Measurements from ENCODE around the gene RAD9B.
"Not testable (repeated sequence)": the region's sequence is repeated elsewhere in the genome, so short reads cannot be mapped to it uniquely, and the experiment has no call there.

DNA sequence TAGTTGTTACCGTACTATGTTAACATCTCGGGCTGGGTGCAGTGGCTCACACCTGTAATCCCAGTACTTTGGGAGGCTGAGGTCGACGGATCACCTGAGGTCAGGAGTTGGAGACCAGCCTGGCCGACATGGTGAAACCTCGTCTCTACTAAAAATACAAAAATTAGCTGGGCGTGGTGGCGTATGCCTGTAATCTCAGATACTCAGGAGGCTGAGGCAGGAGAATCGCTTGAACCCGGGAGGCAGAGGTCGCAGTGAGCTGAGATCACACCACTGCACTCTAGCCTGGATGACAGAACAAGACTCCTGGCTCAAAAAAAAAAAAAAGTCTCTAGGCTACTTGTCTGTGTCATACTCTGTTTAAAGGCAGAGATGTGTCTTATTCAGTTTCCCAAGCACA lies 36.4 kb upstream of the RAD9B start:
- TF ChIP-seq SOX13 (IDR thresholded peaks at IDR 0.05); SOX13 (CRISPR knock-in tag; conservative IDR thresholded peaks at IDR 0.05 in 1 of 2, IDR thresholded peaks at IDR 0.05 in 1 of 2); TAF1 (CRISPR knock-in tag; IDR thresholded peaks at IDR 0.05); RNF2 (conservative IDR thresholded peaks at IDR 0.05; ENCODE audit: low read depth); ZNF883 (CRISPR knock-in tag; IDR thresholded peaks at IDR 0.05; ENCODE audit: not compliant biosample characterization); EZH2 (conservative IDR thresholded peaks at IDR 0.05; ENCODE audit: low read depth, low read length); HDAC6 (IDR thresholded peaks at IDR 0.05; ENCODE audit: low read depth, low read length); MAZ (IDR thresholded peaks at IDR 0.05; ENCODE audit: borderline replicate concordance, low read depth, low read length); MAZ (CRISPR knock-in tag; IDR thresholded peaks at IDR 0.05; ENCODE audit: low read depth): not testable (repeated sequence)
- TF ChIP-seq, protein P1, sequence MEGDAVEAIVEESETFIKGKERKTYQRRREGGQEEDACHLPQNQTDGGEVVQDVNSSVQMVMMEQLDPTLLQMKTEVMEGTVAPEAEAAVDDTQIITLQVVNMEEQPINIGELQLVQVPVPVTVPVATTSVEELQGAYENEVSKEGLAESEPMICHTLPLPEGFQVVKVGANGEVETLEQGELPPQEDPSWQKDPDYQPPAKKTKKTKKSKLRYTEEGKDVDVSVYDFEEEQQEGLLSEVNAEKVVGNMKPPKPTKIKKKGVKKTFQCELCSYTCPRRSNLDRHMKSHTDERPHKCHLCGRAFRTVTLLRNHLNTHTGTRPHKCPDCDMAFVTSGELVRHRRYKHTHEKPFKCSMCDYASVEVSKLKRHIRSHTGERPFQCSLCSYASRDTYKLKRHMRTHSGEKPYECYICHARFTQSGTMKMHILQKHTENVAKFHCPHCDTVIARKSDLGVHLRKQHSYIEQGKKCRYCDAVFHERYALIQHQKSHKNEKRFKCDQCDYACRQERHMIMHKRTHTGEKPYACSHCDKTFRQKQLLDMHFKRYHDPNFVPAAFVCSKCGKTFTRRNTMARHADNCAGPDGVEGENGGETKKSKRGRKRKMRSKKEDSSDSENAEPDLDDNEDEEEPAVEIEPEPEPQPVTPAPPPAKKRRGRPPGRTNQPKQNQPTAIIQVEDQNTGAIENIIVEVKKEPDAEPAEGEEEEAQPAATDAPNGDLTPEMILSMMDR (CRISPR knock-in tag; IDR thresholded peaks at IDR 0.05): not testable (repeated sequence)
- TF ChIP-seq, protein P2, sequence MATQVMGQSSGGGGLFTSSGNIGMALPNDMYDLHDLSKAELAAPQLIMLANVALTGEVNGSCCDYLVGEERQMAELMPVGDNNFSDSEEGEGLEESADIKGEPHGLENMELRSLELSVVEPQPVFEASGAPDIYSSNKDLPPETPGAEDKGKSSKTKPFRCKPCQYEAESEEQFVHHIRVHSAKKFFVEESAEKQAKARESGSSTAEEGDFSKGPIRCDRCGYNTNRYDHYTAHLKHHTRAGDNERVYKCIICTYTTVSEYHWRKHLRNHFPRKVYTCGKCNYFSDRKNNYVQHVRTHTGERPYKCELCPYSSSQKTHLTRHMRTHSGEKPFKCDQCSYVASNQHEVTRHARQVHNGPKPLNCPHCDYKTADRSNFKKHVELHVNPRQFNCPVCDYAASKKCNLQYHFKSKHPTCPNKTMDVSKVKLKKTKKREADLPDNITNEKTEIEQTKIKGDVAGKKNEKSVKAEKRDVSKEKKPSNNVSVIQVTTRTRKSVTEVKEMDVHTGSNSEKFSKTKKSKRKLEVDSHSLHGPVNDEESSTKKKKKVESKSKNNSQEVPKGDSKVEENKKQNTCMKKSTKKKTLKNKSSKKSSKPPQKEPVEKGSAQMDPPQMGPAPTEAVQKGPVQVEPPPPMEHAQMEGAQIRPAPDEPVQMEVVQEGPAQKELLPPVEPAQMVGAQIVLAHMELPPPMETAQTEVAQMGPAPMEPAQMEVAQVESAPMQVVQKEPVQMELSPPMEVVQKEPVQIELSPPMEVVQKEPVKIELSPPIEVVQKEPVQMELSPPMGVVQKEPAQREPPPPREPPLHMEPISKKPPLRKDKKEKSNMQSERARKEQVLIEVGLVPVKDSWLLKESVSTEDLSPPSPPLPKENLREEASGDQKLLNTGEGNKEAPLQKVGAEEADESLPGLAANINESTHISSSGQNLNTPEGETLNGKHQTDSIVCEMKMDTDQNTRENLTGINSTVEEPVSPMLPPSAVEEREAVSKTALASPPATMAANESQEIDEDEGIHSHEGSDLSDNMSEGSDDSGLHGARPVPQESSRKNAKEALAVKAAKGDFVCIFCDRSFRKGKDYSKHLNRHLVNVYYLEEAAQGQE (IDR thresholded peaks at IDR 0.05; ENCODE audit: borderline replicate concordance in 1 of 2, low read depth in 1 of 2, low read length in 2 of 2): not testable (repeated sequence)
- TF ChIP-seq, protein P3, sequence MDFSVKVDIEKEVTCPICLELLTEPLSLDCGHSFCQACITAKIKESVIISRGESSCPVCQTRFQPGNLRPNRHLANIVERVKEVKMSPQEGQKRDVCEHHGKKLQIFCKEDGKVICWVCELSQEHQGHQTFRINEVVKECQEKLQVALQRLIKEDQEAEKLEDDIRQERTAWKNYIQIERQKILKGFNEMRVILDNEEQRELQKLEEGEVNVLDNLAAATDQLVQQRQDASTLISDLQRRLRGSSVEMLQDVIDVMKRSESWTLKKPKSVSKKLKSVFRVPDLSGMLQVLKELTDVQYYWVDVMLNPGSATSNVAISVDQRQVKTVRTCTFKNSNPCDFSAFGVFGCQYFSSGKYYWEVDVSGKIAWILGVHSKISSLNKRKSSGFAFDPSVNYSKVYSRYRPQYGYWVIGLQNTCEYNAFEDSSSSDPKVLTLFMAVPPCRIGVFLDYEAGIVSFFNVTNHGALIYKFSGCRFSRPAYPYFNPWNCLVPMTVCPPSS (IDR thresholded peaks at IDR 0.05): not testable (repeated sequence)
- TF ChIP-seq, protein P4, sequence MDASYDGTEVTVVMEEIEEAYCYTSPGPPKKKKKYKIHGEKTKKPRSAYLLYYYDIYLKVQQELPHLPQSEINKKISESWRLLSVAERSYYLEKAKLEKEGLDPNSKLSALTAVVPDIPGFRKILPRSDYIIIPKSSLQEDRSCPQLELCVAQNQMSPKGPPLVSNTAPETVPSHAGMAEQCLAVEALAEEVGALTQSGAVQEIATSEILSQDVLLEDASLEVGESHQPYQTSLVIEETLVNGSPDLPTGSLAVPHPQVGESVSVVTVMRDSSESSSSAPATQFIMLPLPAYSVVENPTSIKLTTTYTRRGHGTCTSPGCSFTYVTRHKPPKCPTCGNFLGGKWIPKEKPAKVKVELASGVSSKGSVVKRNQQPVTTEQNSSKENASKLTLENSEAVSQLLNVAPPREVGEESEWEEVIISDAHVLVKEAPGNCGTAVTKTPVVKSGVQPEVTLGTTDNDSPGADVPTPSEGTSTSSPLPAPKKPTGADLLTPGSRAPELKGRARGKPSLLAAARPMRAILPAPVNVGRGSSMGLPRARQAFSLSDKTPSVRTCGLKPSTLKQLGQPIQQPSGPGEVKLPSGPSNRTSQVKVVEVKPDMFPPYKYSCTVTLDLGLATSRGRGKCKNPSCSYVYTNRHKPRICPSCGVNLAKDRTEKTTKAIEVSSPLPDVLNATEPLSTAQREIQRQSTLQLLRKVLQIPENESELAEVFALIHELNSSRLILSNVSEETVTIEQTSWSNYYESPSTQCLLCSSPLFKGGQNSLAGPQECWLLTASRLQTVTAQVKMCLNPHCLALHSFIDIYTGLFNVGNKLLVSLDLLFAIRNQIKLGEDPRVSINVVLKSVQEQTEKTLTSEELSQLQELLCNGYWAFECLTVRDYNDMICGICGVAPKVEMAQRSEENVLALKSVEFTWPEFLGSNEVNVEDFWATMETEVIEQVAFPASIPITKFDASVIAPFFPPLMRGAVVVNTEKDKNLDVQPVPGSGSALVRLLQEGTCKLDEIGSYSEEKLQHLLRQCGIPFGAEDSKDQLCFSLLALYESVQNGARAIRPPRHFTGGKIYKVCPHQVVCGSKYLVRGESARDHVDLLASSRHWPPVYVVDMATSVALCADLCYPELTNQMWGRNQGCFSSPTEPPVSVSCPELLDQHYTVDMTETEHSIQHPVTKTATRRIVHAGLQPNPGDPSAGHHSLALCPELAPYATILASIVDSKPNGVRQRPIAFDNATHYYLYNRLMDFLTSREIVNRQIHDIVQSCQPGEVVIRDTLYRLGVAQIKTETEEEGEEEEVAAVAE (CRISPR knock-in tag; IDR thresholded peaks at IDR 0.05; ENCODE audit: borderline replicate concordance): not testable (repeated sequence)

Measured in HepG2 (cell line).